AG09319 (cell line): Measurements from ENCODE around the gene CA11.

Source experiments
- DNase-seq: peaks from one replicate; pipeline ENCODE4 v3.0.0-alpha.2; 2010; ENCODE audit warnings: low read depth; ENCODE audit errors: extremely low read depth
- TF ChIP-seq, protein P1 (sequence below): IDR thresholded peaks from 2 replicates; pipeline ENCODE4 v1.5.1; 2011; ENCODE audit warnings: low read depth, mild to moderate bottlenecking, inconsistent platforms, low read length, moderate library complexity

CA11 gene

DNA sequence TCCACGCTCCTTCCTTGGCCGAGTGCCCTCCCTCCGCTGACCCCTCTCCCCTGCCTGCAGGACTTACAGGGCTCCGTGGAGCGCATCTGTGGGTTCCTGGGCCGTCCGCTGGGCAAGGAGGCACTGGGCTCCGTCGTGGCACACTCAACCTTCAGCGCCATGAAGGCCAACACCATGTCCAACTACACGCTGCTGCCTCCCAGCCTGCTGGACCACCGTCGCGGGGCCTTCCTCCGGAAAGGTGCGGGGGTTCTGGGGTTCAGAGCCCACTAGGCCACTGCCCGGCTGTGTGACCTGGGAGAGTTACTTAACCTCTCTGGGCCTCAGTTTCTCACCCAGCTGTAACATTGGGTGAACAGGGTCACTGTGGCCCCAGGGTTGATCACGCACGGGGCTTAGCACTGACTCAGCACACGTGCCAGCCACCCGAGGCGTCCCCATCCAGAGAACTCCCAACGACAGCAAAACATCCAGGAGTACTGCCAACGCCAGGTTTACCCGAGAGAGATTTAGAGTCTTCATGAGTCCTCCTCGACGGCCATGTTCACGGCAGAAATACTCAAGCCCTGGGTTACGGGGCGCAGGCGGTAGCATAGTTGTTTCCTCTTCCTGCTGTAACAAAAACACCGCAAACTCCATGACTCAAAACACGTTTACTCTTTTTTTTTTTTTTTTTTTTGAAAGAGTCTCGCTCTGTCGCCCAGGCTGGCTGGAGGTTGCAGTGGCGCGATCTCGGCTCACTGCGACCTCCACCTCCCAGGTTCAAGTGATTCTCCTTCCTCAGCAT lies 49.1 kb downstream of the CA11 start:
- TF ChIP-seq, protein P1, sequence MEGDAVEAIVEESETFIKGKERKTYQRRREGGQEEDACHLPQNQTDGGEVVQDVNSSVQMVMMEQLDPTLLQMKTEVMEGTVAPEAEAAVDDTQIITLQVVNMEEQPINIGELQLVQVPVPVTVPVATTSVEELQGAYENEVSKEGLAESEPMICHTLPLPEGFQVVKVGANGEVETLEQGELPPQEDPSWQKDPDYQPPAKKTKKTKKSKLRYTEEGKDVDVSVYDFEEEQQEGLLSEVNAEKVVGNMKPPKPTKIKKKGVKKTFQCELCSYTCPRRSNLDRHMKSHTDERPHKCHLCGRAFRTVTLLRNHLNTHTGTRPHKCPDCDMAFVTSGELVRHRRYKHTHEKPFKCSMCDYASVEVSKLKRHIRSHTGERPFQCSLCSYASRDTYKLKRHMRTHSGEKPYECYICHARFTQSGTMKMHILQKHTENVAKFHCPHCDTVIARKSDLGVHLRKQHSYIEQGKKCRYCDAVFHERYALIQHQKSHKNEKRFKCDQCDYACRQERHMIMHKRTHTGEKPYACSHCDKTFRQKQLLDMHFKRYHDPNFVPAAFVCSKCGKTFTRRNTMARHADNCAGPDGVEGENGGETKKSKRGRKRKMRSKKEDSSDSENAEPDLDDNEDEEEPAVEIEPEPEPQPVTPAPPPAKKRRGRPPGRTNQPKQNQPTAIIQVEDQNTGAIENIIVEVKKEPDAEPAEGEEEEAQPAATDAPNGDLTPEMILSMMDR, result no peak
- no peak for DNase-seq

DNA sequence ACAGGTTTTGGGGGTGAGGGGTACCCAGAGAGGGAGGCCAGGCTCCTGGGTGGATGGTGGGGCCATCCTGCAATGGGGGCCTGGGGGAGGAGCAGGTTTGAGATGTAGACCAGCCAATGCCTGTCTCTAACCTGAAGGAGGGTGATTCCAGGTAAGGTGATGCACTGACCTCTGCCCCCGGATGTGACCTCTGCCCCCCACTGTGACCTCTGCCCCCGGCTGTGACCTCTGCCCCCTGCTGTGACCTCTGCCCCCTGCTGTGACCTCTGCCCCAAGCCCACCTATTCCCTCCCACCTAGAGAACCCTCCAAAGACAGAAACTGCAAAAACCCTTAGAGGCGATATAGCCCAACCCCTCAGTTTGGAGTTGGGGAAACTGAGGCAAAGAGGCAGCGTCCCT lies 49.8 kb downstream of the CA11 start:
- no peak for DNase-seq
- TF ChIP-seq, protein P1, result no peak

DNA sequence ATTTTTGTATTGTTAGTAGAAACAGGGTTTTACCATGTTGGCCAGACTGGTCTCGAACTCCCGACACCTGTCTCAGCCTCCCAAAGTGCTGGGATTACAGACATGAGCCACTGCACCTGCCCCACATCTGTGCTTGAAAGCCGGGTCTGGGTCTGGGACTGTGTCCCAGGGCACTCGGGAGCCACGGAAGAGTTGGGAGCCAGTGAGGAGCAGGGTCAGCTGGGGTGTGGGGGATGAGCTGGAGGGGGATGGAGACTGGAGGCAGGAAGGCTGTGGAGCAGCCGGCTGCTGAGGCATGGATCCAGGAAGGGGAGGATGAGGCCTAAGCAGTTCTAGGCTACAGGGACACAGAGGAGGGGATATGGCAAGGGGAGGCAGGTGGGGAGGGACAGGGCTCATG lies 50.2 kb downstream of the CA11 start:
- TF ChIP-seq, protein P1, result no peak
- DNase-seq, result no peak

DNA sequence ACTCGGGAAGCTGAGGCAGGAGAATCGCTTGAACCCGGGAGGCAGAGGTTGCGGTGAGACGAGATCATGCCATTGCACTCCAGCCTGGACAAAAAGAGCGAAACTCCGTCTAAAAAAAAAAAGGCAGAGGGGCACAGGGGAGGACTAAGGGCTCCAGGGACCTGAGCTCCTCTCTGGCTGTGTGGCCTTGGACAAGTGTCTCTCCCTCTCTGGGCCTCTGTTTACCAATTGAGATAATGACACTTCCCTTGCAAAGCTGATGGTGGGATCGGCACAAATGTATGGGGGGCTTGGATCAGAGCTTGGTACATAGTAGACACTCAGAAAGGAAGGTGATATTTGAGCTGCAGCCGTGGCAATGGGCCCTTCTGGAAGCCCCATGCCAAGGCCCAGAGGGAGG lies 50.8 kb downstream of the CA11 start:
- TF ChIP-seq, protein P1, result no peak
- DNase-seq, result no peak

DNA sequence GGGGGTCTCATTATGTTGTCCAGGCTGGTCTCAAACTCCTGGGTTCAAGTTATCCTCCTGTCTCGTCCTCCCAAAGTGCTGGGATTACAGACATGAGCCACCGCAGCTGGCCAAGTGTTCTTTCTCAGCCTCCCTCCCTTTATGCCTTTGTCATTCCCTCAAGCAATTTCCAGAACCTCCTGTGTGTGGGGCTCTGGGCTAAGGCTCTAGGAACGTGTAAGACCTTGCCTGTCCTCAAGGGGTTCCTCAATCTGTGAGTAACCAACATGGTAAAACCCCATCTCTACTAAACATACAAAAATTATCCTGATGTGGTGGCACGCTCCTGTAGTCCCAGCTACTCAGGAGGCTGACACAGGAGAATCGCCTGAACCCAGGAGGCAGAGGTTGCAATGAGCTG lies 55.0 kb downstream of the CA11 start:
- no peak for DNase-seq
- TF ChIP-seq, protein P1, result no peak

DNA sequence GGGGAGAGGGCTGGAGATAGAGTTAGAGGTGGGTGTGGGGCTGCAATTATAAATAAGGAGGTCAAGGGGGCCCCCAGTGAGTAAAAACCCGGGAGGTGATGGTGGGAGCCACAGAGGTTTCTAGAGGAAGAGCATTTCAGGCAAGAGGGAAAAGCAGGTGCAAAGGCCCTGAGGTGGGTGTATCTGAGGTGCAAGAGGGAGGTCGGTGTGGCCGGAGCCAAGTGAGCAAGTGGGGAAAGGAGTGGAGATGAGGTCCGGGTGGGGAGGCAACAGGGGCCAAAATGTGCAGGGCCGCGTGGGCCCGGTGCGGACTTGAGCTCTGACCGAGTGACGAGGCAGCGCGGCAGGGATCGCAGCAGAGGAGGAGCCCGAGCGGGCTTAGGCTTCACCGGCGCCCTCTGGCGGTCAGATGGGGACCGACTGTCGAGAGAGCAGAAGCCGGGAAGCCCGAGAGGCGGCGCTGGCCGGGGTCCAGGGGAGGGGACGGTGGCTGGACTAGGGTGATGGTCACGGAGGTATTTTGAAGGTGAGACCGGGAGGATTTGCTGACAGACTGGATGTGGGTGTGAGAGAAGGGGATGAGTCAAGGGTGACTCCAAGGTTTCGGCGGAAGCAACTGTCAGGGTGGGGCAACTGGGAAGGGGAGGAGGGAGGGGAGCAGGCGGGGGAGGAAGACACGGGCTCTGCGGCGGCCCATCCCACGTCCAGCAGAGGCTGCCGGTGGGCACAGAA lies 57.2 kb downstream of the CA11 start:
- peak; percentile 47 for DNase-seq

More for the DNA sequence above, 57.2 kb downstream of the CA11 start:
- TF ChIP-seq, protein P1, result peak; percentile 99
